ENCODE data around the gene HOXB13. TPM values are rescaled to one million over a fixed set of nuclear protein-coding genes. Genes with fewer than 3 reads are reported as not detected.

The HOXB13 gene
- total RNA-seq, 1 donor from 2014 or later: 0.20 TPM

DNA sequence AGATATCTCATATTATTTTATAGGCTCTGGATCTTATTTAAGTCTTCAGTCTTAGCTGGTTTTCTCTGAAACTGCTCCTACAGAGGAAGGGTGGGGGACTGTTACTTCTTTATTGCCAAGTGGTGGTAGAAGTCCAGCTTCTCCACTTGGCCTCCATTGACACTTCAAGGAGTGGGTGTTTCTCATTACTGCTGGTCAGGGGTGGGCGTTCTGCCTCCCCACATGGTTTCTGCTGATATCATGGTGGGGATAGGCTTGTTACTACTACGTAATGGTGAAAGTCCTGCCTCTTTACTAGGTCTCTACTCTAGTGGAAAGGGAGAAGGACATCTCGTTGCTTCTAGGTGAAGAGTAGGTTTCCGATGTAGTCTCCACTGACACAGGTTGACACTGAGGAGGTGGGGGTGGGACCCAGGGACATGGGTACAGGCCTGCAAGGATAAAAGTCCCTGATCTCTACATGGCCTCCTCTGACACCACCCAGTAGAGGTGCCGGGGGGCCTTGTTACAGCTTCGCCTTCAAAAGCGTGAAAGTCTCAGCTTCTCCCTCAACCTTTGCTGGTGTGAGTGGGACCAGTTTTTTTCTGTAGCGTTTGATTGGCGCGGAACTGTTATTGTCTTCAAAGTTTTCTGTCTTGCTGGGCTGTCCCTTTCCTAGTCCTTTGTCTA is 26.6 kb downstream of the HOXB13 start:
- Mint-ChIP-seq H3K4me3 (ENCODE audit: unreplicated experiment) (no peak overlapping the region), H3K27ac (ENCODE audit: unreplicated experiment) (no peak overlapping the region), H3K36me3 (ENCODE audit: unreplicated experiment) (no peaks in the 10 kb centered on the region), H3K27me3 (ENCODE audit: unreplicated experiment) (peaks cover 3% of the 10 kb centered on the region), H3K4me1 (ENCODE audit: low read depth, unreplicated experiment) (peaks cover 10% of the 10 kb centered on the region), H3K9me3 (ENCODE audit: unreplicated experiment) (no peaks in the 10 kb centered on the region)
- TF ChIP-seq, protein P1, sequence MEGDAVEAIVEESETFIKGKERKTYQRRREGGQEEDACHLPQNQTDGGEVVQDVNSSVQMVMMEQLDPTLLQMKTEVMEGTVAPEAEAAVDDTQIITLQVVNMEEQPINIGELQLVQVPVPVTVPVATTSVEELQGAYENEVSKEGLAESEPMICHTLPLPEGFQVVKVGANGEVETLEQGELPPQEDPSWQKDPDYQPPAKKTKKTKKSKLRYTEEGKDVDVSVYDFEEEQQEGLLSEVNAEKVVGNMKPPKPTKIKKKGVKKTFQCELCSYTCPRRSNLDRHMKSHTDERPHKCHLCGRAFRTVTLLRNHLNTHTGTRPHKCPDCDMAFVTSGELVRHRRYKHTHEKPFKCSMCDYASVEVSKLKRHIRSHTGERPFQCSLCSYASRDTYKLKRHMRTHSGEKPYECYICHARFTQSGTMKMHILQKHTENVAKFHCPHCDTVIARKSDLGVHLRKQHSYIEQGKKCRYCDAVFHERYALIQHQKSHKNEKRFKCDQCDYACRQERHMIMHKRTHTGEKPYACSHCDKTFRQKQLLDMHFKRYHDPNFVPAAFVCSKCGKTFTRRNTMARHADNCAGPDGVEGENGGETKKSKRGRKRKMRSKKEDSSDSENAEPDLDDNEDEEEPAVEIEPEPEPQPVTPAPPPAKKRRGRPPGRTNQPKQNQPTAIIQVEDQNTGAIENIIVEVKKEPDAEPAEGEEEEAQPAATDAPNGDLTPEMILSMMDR (IDR thresholded peaks at IDR 0.05; ENCODE audit: partially characterized antibody, unreplicated experiment): no peak
- DNase-seq: no peak

- Mint-ChIP-seq H3K4me1 (ENCODE audit: low read depth, unreplicated experiment) (no peaks in the 10 kb centered on the region), H3K9me3 (ENCODE audit: unreplicated experiment) (no peaks in the 10 kb centered on the region), H3K27ac (ENCODE audit: unreplicated experiment) (no peak overlapping the region), H3K36me3 (ENCODE audit: unreplicated experiment) (peaks cover 6% of the 10 kb centered on the region), H3K4me3 (ENCODE audit: unreplicated experiment) (no peak overlapping the region), H3K27me3 (ENCODE audit: unreplicated experiment) (no peaks in the 10 kb centered on the region)
- TF ChIP-seq, protein P1 (IDR thresholded peaks at IDR 0.05; ENCODE audit: partially characterized antibody, unreplicated experiment): no peak
- no peak for DNase-seq
Measured at GRCh38 chr17:48693178-48693577, 35.4 kb downstream of the HOXB13 start.

DNA sequence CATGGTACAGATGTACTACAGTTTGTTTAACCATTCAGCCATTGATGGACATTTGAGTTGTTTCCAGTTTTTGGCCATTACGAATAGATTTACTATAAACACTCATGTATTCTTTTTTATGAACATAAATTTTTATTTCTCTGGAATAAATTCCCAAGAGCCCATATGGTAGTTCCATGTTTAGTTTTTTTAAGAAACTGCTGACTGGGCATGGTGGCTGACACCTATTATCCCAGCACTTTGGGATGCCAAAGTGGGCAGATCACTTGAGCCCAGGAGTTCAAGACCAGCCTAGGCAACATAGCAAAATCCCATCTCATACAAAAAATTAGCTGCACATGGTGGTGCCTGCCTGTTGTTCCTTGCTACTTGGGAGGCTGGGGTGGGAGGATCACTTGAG is 36.5 kb downstream of the HOXB13 start:
- H3K4me3 Mint-ChIP-seq (ENCODE audit: unreplicated experiment): no peak overlapping the region
- TF ChIP-seq, protein P1 (IDR thresholded peaks at IDR 0.05; ENCODE audit: partially characterized antibody, unreplicated experiment): no peak

DNA sequence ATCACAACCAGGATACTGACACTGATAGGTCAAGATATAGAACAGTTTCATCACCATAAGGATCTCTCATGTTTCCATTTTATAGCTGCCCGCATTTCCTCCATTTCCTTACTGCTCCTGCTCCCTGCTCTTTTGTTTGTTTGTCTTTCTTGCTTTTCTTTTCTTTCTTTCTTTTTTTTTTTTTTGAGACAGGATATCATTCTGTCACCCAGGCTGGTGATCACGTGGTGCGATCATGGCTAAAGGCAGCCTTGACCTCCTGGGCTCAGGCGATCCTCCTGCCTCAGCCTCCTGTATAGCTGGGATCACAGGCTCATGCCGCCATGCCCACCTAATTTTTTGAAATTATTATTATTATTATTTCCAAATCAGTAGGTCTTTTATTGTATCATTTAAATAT is 37.9 kb downstream of the HOXB13 start:
- no peaks in the 10 kb centered on the region for H3K4me1 Mint-ChIP-seq (ENCODE audit: low read depth, unreplicated experiment)
- H3K36me3 Mint-ChIP-seq (ENCODE audit: unreplicated experiment): peaks cover 6% of the 10 kb centered on the region
- TF ChIP-seq, protein P1 (IDR thresholded peaks at IDR 0.05; ENCODE audit: partially characterized antibody, unreplicated experiment): no peak
- H3K9me3 Mint-ChIP-seq (ENCODE audit: unreplicated experiment): no peaks in the 10 kb centered on the region
- no peak overlapping the region for H3K27ac Mint-ChIP-seq (ENCODE audit: unreplicated experiment)
- H3K4me3 Mint-ChIP-seq (ENCODE audit: unreplicated experiment): no peak overlapping the region
- no peaks in the 10 kb centered on the region for H3K27me3 Mint-ChIP-seq (ENCODE audit: unreplicated experiment)
- no peak for DNase-seq

More for the DNA sequence above, 36.5 kb downstream of the HOXB13 start:
- Mint-ChIP-seq H3K9me3 (ENCODE audit: unreplicated experiment) (no peaks in the 10 kb centered on the region), H3K4me1 (ENCODE audit: low read depth, unreplicated experiment) (no peaks in the 10 kb centered on the region), H3K36me3 (ENCODE audit: unreplicated experiment) (peaks cover 6% of the 10 kb centered on the region), H3K27me3 (ENCODE audit: unreplicated experiment) (no peaks in the 10 kb centered on the region), H3K27ac (ENCODE audit: unreplicated experiment) (no peak overlapping the region)
- no peak for DNase-seq

DNA sequence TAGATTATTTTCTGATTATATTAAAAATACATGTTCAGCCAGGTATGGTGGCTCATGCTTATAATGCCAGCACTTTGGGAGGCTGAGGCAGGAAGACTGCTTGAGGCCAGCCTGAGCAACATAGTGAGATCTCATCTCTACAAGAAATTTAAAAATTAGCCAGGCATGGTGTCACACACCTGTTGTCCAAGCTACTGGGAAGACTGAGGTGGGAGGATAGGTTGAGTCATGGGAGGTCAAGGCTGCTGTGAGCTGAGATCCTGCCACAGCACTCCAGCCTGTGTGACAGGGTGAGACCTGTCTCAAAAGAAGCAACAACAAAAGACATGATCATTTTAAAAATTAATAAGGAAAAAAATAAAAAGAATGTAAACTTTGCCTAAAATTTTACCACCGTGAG is 46.9 kb downstream of the HOXB13 start:
- TF ChIP-seq, protein P1 (IDR thresholded peaks at IDR 0.05; ENCODE audit: partially characterized antibody, unreplicated experiment): no peak
- Mint-ChIP-seq H3K36me3 (ENCODE audit: unreplicated experiment) (peaks cover 5% of the 10 kb centered on the region), H3K27me3 (ENCODE audit: unreplicated experiment) (peaks cover 9% of the 10 kb centered on the region), H3K27ac (ENCODE audit: unreplicated experiment) (no peak overlapping the region), H3K9me3 (ENCODE audit: unreplicated experiment) (peaks cover 2% of the 10 kb centered on the region), H3K4me1 (ENCODE audit: low read depth, unreplicated experiment) (no peaks in the 10 kb centered on the region), H3K4me3 (ENCODE audit: unreplicated experiment) (no peak overlapping the region)
- DNase-seq: no peak
